HepG2 (cell line): ENCODE results near the gene ADGRL3.

ENCODE experiments used
- ARNT ChIP-seq: fragments of 450-650 bp; IDR thresholded peaks from 2 replicates; pipeline ENCODE4 v1.6.1; 2017
- EP300 ChIP-seq, 3 experiments: sonication (generic) in 1 of 3; formaldehyde crosslinking in 1 of 3; IDR thresholded peaks; 2 replicates each; pipeline versions ENCODE4 v1.5.1 to v1.6.1; 2011 to 2020; ENCODE audit warnings: low read depth in 2 of 3, low read length in 2 of 3, borderline replicate concordance in 1 of 3, improper control_type of control experiment in 1 of 3, mild to moderate bottlenecking in 1 of 3, missing genetic modification reagents in 1 of 3, moderate library complexity in 1 of 3
- PCBP2 ChIP-seq: fragments of 200-400 bp; formaldehyde crosslinking; optimal IDR thresholded peaks from 2 replicates; pipeline ENCODE3; 2018; ENCODE audit warnings: low read length, low read depth; ENCODE audit not compliant: poor library complexity, severe bottlenecking
- RXRA ChIP-seq: sonication (generic); formaldehyde crosslinking; IDR thresholded peaks from 2 replicates; pipeline ENCODE4 v1.5.1; 2020; ENCODE audit warnings: missing genetic modification reagents
- SAFB2 ChIP-seq: sonication (generic); formaldehyde crosslinking; IDR thresholded peaks from 2 replicates; pipeline ENCODE4 v1.5.1; 2020; ENCODE audit warnings: missing genetic modification reagents, low read depth, mild to moderate bottlenecking, borderline replicate concordance
- TAF1 ChIP-seq: sonication (generic); formaldehyde crosslinking; IDR thresholded peaks from 2 replicates; pipeline ENCODE4 v1.4.0; 2020; ENCODE audit warnings: missing genetic modification reagents
- TSC22D2 ChIP-seq: sonication (generic); formaldehyde crosslinking; IDR thresholded peaks from 2 replicates; pipeline ENCODE4 v1.5.1; 2020; ENCODE audit warnings: missing genetic modification reagents, mild to moderate bottlenecking, borderline replicate concordance
- USF2 ChIP-seq, 2 experiments: sonication (generic) in 1 of 2; formaldehyde crosslinking in 1 of 2; IDR thresholded peaks; 2 replicates each; pipeline versions ENCODE4 v1.5.1 to v1.6.1; 2011 to 2020; ENCODE audit warnings: borderline replicate concordance in 1 of 2, low read depth in 1 of 2, low read length in 1 of 2, mild to moderate bottlenecking in 1 of 2, missing genetic modification reagents in 1 of 2, moderate library complexity in 1 of 2
- ZNF441 ChIP-seq: sonication (generic); formaldehyde crosslinking; IDR thresholded peaks from 2 replicates; pipeline ENCODE4 v1.7.0; 2021; ENCODE audit warnings: missing genetic modification reagents, borderline replicate concordance
- ZNF629 ChIP-seq: sonication (generic); formaldehyde crosslinking; conservative IDR thresholded peaks from 2 replicates; pipeline ENCODE4 v1.5.0; 2020; ENCODE audit warnings: missing genetic modification reagents
- TF ChIP-seq, protein P1 (sequence below): sonication (generic); formaldehyde crosslinking; IDR thresholded peaks from 2 replicates; pipeline ENCODE4 v1.5.0; 2020; ENCODE audit warnings: mild to moderate bottlenecking, missing genetic modification reagents, moderate library complexity
- TF ChIP-seq, protein P2 (sequence below): sonication (generic); formaldehyde crosslinking; IDR thresholded peaks from 2 replicates; pipeline ENCODE4 v1.4.0; 2020; ENCODE audit warnings: missing genetic modification reagents, borderline replicate concordance

DNA sequence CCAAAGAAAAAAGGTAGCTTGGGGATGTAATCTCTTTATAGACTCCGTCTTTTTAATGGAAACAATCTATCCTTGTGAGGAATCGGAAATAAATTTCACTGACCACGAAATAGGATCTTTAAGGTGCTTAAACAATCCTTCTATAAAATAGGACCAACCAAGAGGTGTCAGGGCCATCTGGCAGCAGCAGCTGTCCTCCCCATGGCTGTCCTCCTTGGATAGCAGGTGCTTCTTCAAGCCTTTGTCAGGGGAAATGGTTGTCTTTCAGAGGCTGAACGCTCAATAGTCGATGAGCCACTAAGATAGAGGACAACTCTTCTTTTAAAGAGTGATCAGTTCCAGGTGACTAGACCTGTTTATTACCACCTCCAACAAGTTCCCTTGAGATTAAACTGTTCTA is 231.0 kb downstream of the ADGRL3 start:
- TF ChIP-seq TSC22D2 (CRISPR knock-in tag) (no peak), ARNT (no peak), SAFB2 (CRISPR knock-in tag) (no peak), TAF1 (CRISPR knock-in tag) (no peak), ZNF629 (CRISPR knock-in tag) (no peak), ZNF441 (no peak), RXRA (CRISPR knock-in tag) (no peak), USF2 (IDR thresholded peaks at IDR 0.05; ENCODE audit: low read depth, low read length) (no peak), USF2 (CRISPR knock-in tag; IDR thresholded peaks at IDR 0.05; ENCODE audit: borderline replicate concordance) (no peak), PCBP2 (no peak), EP300 (IDR thresholded peaks at IDR 0.05; ENCODE audit: low read depth in 2 of 2, low read length in 2 of 2) (no peak), EP300 (CRISPR knock-in tag; IDR thresholded peaks at IDR 0.05; ENCODE audit: borderline replicate concordance) (no peak)
- TF ChIP-seq, protein P1, sequence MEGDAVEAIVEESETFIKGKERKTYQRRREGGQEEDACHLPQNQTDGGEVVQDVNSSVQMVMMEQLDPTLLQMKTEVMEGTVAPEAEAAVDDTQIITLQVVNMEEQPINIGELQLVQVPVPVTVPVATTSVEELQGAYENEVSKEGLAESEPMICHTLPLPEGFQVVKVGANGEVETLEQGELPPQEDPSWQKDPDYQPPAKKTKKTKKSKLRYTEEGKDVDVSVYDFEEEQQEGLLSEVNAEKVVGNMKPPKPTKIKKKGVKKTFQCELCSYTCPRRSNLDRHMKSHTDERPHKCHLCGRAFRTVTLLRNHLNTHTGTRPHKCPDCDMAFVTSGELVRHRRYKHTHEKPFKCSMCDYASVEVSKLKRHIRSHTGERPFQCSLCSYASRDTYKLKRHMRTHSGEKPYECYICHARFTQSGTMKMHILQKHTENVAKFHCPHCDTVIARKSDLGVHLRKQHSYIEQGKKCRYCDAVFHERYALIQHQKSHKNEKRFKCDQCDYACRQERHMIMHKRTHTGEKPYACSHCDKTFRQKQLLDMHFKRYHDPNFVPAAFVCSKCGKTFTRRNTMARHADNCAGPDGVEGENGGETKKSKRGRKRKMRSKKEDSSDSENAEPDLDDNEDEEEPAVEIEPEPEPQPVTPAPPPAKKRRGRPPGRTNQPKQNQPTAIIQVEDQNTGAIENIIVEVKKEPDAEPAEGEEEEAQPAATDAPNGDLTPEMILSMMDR (CRISPR knock-in tag) = no peak
- TF ChIP-seq, protein P2, sequence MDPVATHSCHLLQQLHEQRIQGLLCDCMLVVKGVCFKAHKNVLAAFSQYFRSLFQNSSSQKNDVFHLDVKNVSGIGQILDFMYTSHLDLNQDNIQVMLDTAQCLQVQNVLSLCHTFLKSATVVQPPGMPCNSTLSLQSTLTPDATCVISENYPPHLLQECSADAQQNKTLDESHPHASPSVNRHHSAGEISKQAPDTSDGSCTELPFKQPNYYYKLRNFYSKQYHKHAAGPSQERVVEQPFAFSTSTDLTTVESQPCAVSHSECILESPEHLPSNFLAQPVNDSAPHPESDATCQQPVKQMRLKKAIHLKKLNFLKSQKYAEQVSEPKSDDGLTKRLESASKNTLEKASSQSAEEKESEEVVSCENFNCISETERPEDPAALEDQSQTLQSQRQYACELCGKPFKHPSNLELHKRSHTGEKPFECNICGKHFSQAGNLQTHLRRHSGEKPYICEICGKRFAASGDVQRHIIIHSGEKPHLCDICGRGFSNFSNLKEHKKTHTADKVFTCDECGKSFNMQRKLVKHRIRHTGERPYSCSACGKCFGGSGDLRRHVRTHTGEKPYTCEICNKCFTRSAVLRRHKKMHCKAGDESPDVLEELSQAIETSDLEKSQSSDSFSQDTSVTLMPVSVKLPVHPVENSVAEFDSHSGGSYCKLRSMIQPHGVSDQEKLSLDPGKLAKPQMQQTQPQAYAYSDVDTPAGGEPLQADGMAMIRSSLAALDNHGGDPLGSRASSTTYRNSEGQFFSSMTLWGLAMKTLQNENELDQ (CRISPR knock-in tag) = no peak
